B cell (primary cell): Measurements from ENCODE around the gene DGKQ. TPM values are rescaled to one million over a fixed set of nuclear protein-coding genes. Genes with fewer than 3 reads are reported as not detected.
A peak's percentile ranks its signal among the peaks of the same experiment; 100 is the strongest.

Experiments used
- ATAC-seq: fragments of 200-7000 bp; cut with Tn5 transposase; one replicate; pipeline ENCODE4 v1.10.0; 2021; ENCODE audit warnings: low read depth, mild to moderate bottlenecking, moderate number of reproducible peaks, moderate library complexity
- CTCF ChIA-PET: fragments of 350-600 bp; sonication (Branson Sonifier 250); formaldehyde crosslinking; loops from one replicate; lab custom pipeline; 2021; ENCODE audit warnings: antibody characterized with exemption, inconsistent platforms; lab: Charles Lee
- POLR2A ChIA-PET: fragments of 350-600 bp; sonication (Branson Sonifier 250); formaldehyde crosslinking; loops from one replicate; lab custom pipeline; 2021; ENCODE audit warnings: antibody characterized with exemption; lab: Charles Lee
- DNase-seq: peaks from one replicate; pipeline ENCODE4 v3.0.0; 2013
- H2AFZ ChIP-seq: 2 replicates; pipeline ENCODE4 v1.6.1; 2012; ENCODE audit warnings: mild to moderate bottlenecking, low read depth, low read length; ENCODE audit not compliant: insufficient read depth, poor library complexity, severe bottlenecking
- H3K27ac ChIP-seq, 2 donors: 1 replicate in 1 of 2; 2 replicates in 1 of 2; pipeline ENCODE4 v1.5.1; 2012 to 2013; ENCODE audit warnings: low read length in 2 of 2, mild to moderate bottlenecking in 2 of 2, moderate library complexity in 1 of 2
- H3K27me3 ChIP-seq, 4 experiments: fragments of 200-600 bp in 1 of 4; sonication (generic) in 1 of 4; replicated peaks in 1 of 4; 1 replicate in 2 of 4; 2 replicates in 2 of 4; pipeline versions ENCODE4 v1.6.1 to v1.7.0; 2013 to 2016; ENCODE audit warnings: low read length in 3 of 4, mild to moderate bottlenecking in 2 of 4, mixed read lengths in 1 of 4, moderate library complexity in 1 of 4; ENCODE audit not compliant: insufficient read depth in 4 of 4, control insufficient read depth in 3 of 4; ENCODE audit errors: control extremely low read depth in 1 of 4
- H3K36me3 ChIP-seq, 2 experiments: replicated peaks in 1 of 2; 1 replicate in 1 of 2; 2 replicates in 1 of 2; pipeline versions ENCODE4 v1.6.1 to v1.7.1; 2013; ENCODE audit warnings: low read length in 1 of 2; ENCODE audit not compliant: insufficient read depth in 2 of 2, control insufficient read depth in 1 of 2; ENCODE audit errors: control extremely low read depth in 1 of 2, extremely low read depth in 1 of 2
- H3K4me1 ChIP-seq, 2 donors: fragments of 200-600 bp in 1 of 2; sonication (generic) in 1 of 2; 1 replicate in 1 of 2; 2 replicates in 1 of 2; pipeline versions ENCODE4 v1.5.1 to v1.6.1; 2013 to 2017; ENCODE audit warnings: low read length in 2 of 2; ENCODE audit not compliant: control insufficient read depth in 2 of 2, insufficient read depth in 2 of 2
- H3K4me2 ChIP-seq: replicated peaks from 2 replicates; pipeline ENCODE3; 2012; ENCODE audit warnings: mild to moderate bottlenecking, low read depth, low read length; ENCODE audit not compliant: poor library complexity, severe bottlenecking
- H3K4me3 ChIP-seq, 5 experiments: fragments of 200-600 bp in 1 of 5; sonication (generic) in 1 of 5; 1 replicate in 3 of 5; 2 replicates in 2 of 5; pipeline versions ENCODE4 v1.5.1 to v1.7.0; 2011 to 2016; ENCODE audit warnings: low read length in 4 of 5, mild to moderate bottlenecking in 4 of 5, low read depth in 2 of 5, control low read depth in 1 of 5, moderate library complexity in 1 of 5; ENCODE audit not compliant: insufficient read depth in 1 of 5; ENCODE audit errors: control extremely low read depth in 1 of 5, extremely low read depth in 1 of 5
- H3K79me2 ChIP-seq: fragments of 200-600 bp; sonication (generic); one replicate; pipeline ENCODE4 v1.6.0; 2016; ENCODE audit warnings: low read length; ENCODE audit not compliant: control insufficient read depth, insufficient read depth
- H3K9ac ChIP-seq: fragments of 200-600 bp; sonication (generic); 2 replicates; pipeline ENCODE4 v1.6.1; 2017; ENCODE audit warnings: mild to moderate bottlenecking, low read length, moderate library complexity
- H3K9me3 ChIP-seq, 3 donors: one replicate each; pipeline versions ENCODE4 v1.6.1 to v1.7.1; 2013; ENCODE audit warnings: low read length in 2 of 3; ENCODE audit not compliant: control insufficient read depth in 2 of 3, insufficient read depth in 1 of 3; ENCODE audit errors: control extremely low read depth in 1 of 3
- H4K20me1 ChIP-seq: 2 replicates; pipeline ENCODE4 v1.6.0; 2012; ENCODE audit warnings: mild to moderate bottlenecking, low read length; ENCODE audit not compliant: insufficient read depth, control insufficient read depth, poor library complexity, severe bottlenecking
- H3K27ac Mint-ChIP-seq: one replicate; pipeline ENCODE4 v1.8.0; 2021; ENCODE audit warnings: mixed read lengths
- H3K27me3 Mint-ChIP-seq: one replicate; pipeline ENCODE4 v1.8.0; 2021; ENCODE audit warnings: mixed read lengths
- H3K4me1 Mint-ChIP-seq: one replicate; pipeline ENCODE4 v1.8.0; 2021; ENCODE audit warnings: mixed read lengths
- H3K4me3 Mint-ChIP-seq: one replicate; pipeline ENCODE4 v1.8.0; 2021; ENCODE audit warnings: mixed read lengths
- H3K9me3 Mint-ChIP-seq: one replicate; pipeline ENCODE4 v1.8.0; 2022; ENCODE audit warnings: mixed read lengths; ENCODE audit not compliant: insufficient read depth
- CTCF ChIP-seq: fragments of 200-600 bp; IDR thresholded peaks from one replicate; pipeline ENCODE4 v1.8.0; 2022; ENCODE audit warnings: antibody characterized with exemption, mild to moderate bottlenecking
- EZH2 ChIP-seq: IDR thresholded peaks from 2 replicates; pipeline ENCODE4 v1.6.1; 2012; ENCODE audit warnings: borderline replicate concordance, low read depth, mild to moderate bottlenecking, moderate library complexity, low read length; ENCODE audit not compliant: insufficient read depth, poor library complexity, severe bottlenecking
- WGBS: methylation state at CpG from one replicate; pipeline ENCODE4 v1.1.5; 2013; ENCODE audit warnings: missing lambda C conversion rate; ENCODE audit not compliant: insufficient coverage; 5-methylcytosine and 5-hydroxymethylcytosine counted together
- intact Hi-C: fragments of 100-400 bp; cut with micrococcal nuclease; formaldehyde crosslinking; loops from one replicate; pipeline ENCODE4 v1.10.0; 2022
- polyA plus RNA-seq: library from polyadenylated mRNA; depleted of rRNA; stranded (reverse); fragments of >200 nt; gene quantifications from 2 replicates; pipeline ENCODE4 v1.2.3, GENCODE V29; 2012
- total RNA-seq, 2 donors: library from RNA; stranded (reverse); fragments of 120-200 nt in 1 of 2; gene quantifications; 1 replicate in 1 of 2; 2 replicates in 1 of 2; pipeline versions ENCODE4 v1.2.3 to v1.2.4, GENCODE V29; 2013 to 2022

DGKQ gene
- total and polyA plus RNA-seq, 2 donors (not counting 1 experiment from before 2014, with no cell fraction given) = 22.6 to 30.4 TPM

GRCh38 chr4:1012034-1012739 is 38.8 kb upstream of the DGKQ start:
- H3K9me3 Mint-ChIP-seq = no peaks in the 10 kb centered on the region
- ATAC-seq = no peak
- H3K27me3 Mint-ChIP-seq = peaks cover 19% of the 10 kb centered on the region
- peaks cover 0 to 2% (median 0%) of the 10 kb centered on the region in 3 donors for H3K9me3 ChIP-seq
- peak overlapping the region; percentile 63 for H3K9ac ChIP-seq
- H3K36me3 ChIP-seq = no peaks in the 10 kb centered on the region
- TF ChIP-seq EZH2 (no peak), CTCF (no peak)
- peaks cover 22% of the 10 kb centered on the region for H3K4me1 Mint-ChIP-seq
- H3K4me3 ChIP-seq = peak overlapping the region in 4 of 5 experiments; percentile 46 to 61 (median 56)
- DNase-seq = peak; percentile 63
- H3K4me3 Mint-ChIP-seq = peak overlapping the region; percentile 74
- H3K27ac ChIP-seq = no peak overlapping the region
- no peaks in the 10 kb centered on the region for H4K20me1 ChIP-seq
- intact Hi-C loops = loop anchor here (1.0 kb wide), 2 partner anchors 9 to 44 kb away; no protein-coding TSS in a partner anchor
- WGBS = under 1% methylated on average over 58 of the region's 69 CpGs
- H3K4me2 ChIP-seq = peak overlapping the region; percentile 85
- ChIA-PET CTCF (no interaction called here), POLR2A (no interaction called here)
- H2AFZ ChIP-seq = peak overlapping the region; percentile 69
- peaks cover 24 to 30% of the 10 kb centered on the region in 2 donors for H3K4me1 ChIP-seq
- no peaks in the 10 kb centered on the region for H3K79me2 ChIP-seq
- peaks cover 0 to 16% (median 7%) of the 10 kb centered on the region in 4 experiments for H3K27me3 ChIP-seq
- peak overlapping the region; percentile 26 for H3K27ac Mint-ChIP-seq

- TF ChIP-seq EZH2 (no peak), CTCF (no peak)
- H3K9me3 Mint-ChIP-seq = peaks cover 3% of the 10 kb centered on the region
- H3K27ac Mint-ChIP-seq = no peak overlapping the region
- peaks cover 0 to 21% (median 12%) of the 10 kb centered on the region in 4 experiments for H3K27me3 ChIP-seq
- intact Hi-C loops = loop anchor here (1.0 to 2.0 kb wide), 5 partner anchors 10 to 335 kb away; partner anchors contain the start of genes IDUA and UVSSA
- peaks cover 22% of the 10 kb centered on the region for H3K4me1 Mint-ChIP-seq
- WGBS = 0% methylated on average over 53 of the region's 69 CpGs
- POLR2A ChIA-PET = no interaction called here
- H3K36me3 ChIP-seq = no peaks in the 10 kb centered on the region
- H3K27me3 Mint-ChIP-seq = peaks cover 24% of the 10 kb centered on the region
- H3K4me1 ChIP-seq = peaks cover 24 to 30% of the 10 kb centered on the region in 2 donors
- H3K79me2 ChIP-seq = no peaks in the 10 kb centered on the region
- no peak overlapping the region for H3K4me3 Mint-ChIP-seq
- peak overlapping the region; percentile 100 for H3K4me2 ChIP-seq
- H3K27ac ChIP-seq = no peak overlapping the region
- no peak overlapping the region for H3K4me3 ChIP-seq
- H3K9ac ChIP-seq = no peak overlapping the region
- ATAC-seq (no peak), DNase-seq (no peak)
- no peaks in the 10 kb centered on the region for H4K20me1 ChIP-seq
- CTCF ChIA-PET = no interaction called here
- H3K9me3 ChIP-seq = peaks cover 0 to 3% (median 0%) of the 10 kb centered on the region in 3 donors
- no peak overlapping the region for H2AFZ ChIP-seq
Observed at GRCh38 chr4:1011666-1012033, 38.3 kb upstream of the DGKQ start.
